ENCODE data around the gene RPL35.

DNA sequence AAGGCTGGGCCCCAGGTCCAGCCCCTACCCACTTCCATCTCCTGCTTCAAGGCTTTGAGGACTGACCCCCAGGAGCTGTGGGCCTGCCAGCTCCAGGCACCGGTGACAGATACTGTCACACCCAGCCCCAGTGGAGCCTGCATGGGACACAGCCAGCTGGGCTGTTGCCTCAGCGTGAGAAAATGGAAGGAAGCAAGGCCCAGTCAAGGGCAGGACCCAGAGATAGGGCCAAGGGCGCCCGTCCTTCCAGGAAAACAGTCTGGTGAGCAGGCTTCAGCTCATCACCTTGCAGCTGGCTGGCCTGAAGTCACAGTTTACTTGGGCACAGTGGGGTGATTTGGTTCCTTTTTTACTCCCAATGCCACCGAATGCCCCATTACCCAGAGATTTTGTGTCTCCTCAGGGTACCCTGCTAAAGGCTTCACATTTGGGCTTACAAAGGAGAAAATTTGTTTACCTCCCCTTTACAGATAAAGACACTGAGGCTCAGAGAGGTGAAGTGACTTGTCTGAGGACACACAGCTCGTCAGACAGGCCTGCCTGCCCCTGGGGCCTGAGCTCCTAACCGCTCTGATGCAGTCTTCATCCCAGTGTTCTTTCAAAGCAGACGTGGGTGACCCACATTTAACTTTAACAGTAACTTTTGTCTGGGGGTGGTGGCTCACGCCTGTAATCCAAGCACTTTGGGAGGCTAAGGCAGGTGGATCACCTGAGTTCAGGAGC is 30.0 kb downstream of the RPL35 start:
- TF ChIP-seq, protein P1, sequence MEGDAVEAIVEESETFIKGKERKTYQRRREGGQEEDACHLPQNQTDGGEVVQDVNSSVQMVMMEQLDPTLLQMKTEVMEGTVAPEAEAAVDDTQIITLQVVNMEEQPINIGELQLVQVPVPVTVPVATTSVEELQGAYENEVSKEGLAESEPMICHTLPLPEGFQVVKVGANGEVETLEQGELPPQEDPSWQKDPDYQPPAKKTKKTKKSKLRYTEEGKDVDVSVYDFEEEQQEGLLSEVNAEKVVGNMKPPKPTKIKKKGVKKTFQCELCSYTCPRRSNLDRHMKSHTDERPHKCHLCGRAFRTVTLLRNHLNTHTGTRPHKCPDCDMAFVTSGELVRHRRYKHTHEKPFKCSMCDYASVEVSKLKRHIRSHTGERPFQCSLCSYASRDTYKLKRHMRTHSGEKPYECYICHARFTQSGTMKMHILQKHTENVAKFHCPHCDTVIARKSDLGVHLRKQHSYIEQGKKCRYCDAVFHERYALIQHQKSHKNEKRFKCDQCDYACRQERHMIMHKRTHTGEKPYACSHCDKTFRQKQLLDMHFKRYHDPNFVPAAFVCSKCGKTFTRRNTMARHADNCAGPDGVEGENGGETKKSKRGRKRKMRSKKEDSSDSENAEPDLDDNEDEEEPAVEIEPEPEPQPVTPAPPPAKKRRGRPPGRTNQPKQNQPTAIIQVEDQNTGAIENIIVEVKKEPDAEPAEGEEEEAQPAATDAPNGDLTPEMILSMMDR (IDR thresholded peaks at IDR 0.05), result no peak
- TF ChIP-seq POLR2A (IDR thresholded peaks at IDR 0.05), result no peak

Data from testis (tissue), 2 donors.